Measurements from ENCODE around the gene EFNA1.

DNA sequence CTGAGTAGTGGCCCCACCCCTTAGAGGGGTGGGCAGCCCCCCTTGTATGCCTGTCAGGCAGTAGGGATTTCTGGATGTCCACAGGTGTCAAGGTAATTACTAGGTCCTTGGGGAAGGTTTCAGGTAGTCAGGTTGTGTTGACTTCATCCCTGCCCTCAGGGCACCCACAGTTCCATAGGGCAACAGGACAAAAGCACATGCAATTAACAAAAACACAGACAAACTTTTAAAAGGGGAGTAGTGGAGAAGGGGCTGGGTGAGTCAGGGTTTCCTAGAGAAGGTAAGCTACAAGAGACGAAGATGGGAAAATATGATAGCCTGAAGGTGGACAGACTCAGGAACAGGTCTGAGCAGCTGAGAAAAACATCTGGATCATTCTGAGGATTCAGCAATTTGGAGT, 31.3 kb downstream of the EFNA1 start:
- TF ChIP-seq, protein P1, sequence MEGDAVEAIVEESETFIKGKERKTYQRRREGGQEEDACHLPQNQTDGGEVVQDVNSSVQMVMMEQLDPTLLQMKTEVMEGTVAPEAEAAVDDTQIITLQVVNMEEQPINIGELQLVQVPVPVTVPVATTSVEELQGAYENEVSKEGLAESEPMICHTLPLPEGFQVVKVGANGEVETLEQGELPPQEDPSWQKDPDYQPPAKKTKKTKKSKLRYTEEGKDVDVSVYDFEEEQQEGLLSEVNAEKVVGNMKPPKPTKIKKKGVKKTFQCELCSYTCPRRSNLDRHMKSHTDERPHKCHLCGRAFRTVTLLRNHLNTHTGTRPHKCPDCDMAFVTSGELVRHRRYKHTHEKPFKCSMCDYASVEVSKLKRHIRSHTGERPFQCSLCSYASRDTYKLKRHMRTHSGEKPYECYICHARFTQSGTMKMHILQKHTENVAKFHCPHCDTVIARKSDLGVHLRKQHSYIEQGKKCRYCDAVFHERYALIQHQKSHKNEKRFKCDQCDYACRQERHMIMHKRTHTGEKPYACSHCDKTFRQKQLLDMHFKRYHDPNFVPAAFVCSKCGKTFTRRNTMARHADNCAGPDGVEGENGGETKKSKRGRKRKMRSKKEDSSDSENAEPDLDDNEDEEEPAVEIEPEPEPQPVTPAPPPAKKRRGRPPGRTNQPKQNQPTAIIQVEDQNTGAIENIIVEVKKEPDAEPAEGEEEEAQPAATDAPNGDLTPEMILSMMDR (IDR thresholded peaks at IDR 0.05; ENCODE audit: borderline replicate concordance, extremely low read depth, low read length, poor library complexity, severe bottlenecking): no peak
- TF ChIP-seq EZH2 (IDR thresholded peaks at IDR 0.05; ENCODE audit: borderline replicate concordance, low read depth, low read length, severe bottlenecking): no peak

Measured in DND-41 (cell line).